HCT116 (cell line): ENCODE results near the gene C6orf62.

Source experiments
- EZH2 ChIP-seq: fragments of 200-600 bp; sonication (generic); IDR thresholded peaks from 2 replicates; pipeline ENCODE4 v1.6.1; 2017; ENCODE audit warnings: antibody characterized with exemption, mixed run types
- EZH2phosphoT487 ChIP-seq: fragments of 200-600 bp; IDR thresholded peaks from 2 replicates; pipeline ENCODE4 v1.6.1; 2018; ENCODE audit warnings: antibody characterized with exemption, borderline replicate concordance
- JUND ChIP-seq: IDR thresholded peaks from 2 replicates; pipeline ENCODE4 v1.6.1; 2012
- POLR2A ChIP-seq: IDR thresholded peaks from 2 replicates; pipeline ENCODE4 v1.7.0; 2011; ENCODE audit warnings: borderline replicate concordance; ENCODE audit not compliant: insufficient read depth, insufficient read length; ENCODE audit errors: extremely low read depth
- YY1 ChIP-seq: IDR thresholded peaks from 2 replicates; pipeline ENCODE4 v1.6.1; 2011; ENCODE audit warnings: low read length, low read depth, moderate library complexity, mild to moderate bottlenecking; ENCODE audit not compliant: insufficient replicate concordance; ENCODE audit errors: extremely low read depth
- ZNF274 ChIP-seq: fragments of 200-500 bp; sonication (Bioruptor generic); IDR thresholded peaks from 2 replicates; pipeline ENCODE4 v1.6.1; 2014; ENCODE audit warnings: mild to moderate bottlenecking, low read depth, low read length, inconsistent platforms
- TF ChIP-seq, protein P1 (sequence below), 3 experiments: fragments of 200-600 bp in 1 of 3; sonication (generic) in 1 of 3; IDR thresholded peaks in 2 of 3; conservative IDR thresholded peaks in 1 of 3; 2 replicates each; pipeline ENCODE4 v1.5.1; 2012 to 2017; ENCODE audit warnings: low read depth in 2 of 3, low read length in 2 of 3, antibody characterized with exemption in 1 of 3, borderline replicate concordance in 1 of 3, control low read depth in 1 of 3, mild to moderate bottlenecking in 1 of 3, mixed read lengths in 1 of 3, mixed run types in 1 of 3, moderate library complexity in 1 of 3; ENCODE audit not compliant: insufficient read depth in 1 of 3
- TF ChIP-seq, protein P2 (sequence below): IDR thresholded peaks from 2 replicates; pipeline ENCODE4 v1.6.1; 2012

DNA sequence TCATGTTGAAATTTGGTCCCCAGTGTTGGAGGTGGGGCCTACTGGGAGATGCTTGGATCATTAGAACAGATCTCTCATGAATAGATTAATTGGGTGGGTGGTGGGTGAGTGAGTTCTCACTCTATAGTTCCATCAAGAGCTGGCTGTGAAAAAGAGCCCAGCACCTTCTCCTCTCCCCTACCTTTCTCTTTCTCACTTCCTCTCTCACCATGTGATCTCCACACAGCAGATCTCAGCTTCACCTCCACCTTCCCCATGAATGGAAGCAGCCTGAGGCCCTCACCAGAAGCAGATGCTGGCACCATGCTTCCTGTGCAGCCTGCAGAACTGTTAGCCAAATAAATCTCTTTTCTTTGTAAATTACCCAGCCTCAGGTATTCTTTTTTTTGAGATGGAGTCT, 42.9 kb upstream of the C6orf62 start:
- TF ChIP-seq, protein P1, sequence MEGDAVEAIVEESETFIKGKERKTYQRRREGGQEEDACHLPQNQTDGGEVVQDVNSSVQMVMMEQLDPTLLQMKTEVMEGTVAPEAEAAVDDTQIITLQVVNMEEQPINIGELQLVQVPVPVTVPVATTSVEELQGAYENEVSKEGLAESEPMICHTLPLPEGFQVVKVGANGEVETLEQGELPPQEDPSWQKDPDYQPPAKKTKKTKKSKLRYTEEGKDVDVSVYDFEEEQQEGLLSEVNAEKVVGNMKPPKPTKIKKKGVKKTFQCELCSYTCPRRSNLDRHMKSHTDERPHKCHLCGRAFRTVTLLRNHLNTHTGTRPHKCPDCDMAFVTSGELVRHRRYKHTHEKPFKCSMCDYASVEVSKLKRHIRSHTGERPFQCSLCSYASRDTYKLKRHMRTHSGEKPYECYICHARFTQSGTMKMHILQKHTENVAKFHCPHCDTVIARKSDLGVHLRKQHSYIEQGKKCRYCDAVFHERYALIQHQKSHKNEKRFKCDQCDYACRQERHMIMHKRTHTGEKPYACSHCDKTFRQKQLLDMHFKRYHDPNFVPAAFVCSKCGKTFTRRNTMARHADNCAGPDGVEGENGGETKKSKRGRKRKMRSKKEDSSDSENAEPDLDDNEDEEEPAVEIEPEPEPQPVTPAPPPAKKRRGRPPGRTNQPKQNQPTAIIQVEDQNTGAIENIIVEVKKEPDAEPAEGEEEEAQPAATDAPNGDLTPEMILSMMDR (IDR thresholded peaks at IDR 0.05 in 2 of 3, conservative IDR thresholded peaks at IDR 0.05 in 1 of 3; ENCODE audit: borderline replicate concordance in 1 of 3, insufficient read depth in 1 of 3, low read depth in 2 of 3, low read length in 2 of 3): no peak
- no peak for TF ChIP-seq EZH2phosphoT487
- TF ChIP-seq JUND: no peak
- TF ChIP-seq POLR2A: no peak
- no peak for TF ChIP-seq EZH2
- no peak for TF ChIP-seq YY1
- TF ChIP-seq, protein P2, sequence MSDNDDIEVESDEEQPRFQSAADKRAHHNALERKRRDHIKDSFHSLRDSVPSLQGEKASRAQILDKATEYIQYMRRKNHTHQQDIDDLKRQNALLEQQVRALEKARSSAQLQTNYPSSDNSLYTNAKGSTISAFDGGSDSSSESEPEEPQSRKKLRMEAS: no peak
- TF ChIP-seq ZNF274: no peak
